H1 (cell line): ENCODE results near the gene TTC27.

Experiments
- CEBPB ChIP-seq: IDR thresholded peaks from 2 replicates; pipeline ENCODE4 v1.6.1; 2012; ENCODE audit warnings: low read depth, low read length
- CTCF ChIP-seq, 3 experiments: IDR thresholded peaks; 1 replicate in 2 of 3; 2 replicates in 1 of 3; pipeline versions ENCODE4 v1.5.1 to v1.6.1; 2011; ENCODE audit warnings: low read length in 3 of 3, mild to moderate bottlenecking in 3 of 3, inconsistent platforms in 2 of 3, low read depth in 1 of 3, moderate library complexity in 1 of 3; ENCODE audit not compliant: insufficient read depth in 1 of 3; ENCODE audit errors: control extremely low read depth in 1 of 3
- MAX ChIP-seq: IDR thresholded peaks from 2 replicates; pipeline ENCODE4 v1.6.1; 2012; ENCODE audit warnings: inconsistent platforms
- POLR2A ChIP-seq, 2 experiments: IDR thresholded peaks; 1 replicate in 1 of 2; 2 replicates in 1 of 2; pipeline ENCODE4 v1.6.1; 2011; ENCODE audit warnings: low read depth in 2 of 2, low read length in 2 of 2, mild to moderate bottlenecking in 2 of 2; ENCODE audit errors: control extremely low read depth in 1 of 2
- USF2 ChIP-seq: IDR thresholded peaks from 2 replicates; pipeline ENCODE4 v1.6.1; 2011; ENCODE audit warnings: low read length, improper control_type of control experiment

GRCh38 chr2:32746669-32747068 lies 118.8 kb downstream of the TTC27 start:
- TF ChIP-seq USF2 (no peak), CTCF (IDR thresholded peaks at IDR 0.05; ENCODE audit: control extremely low read depth in 1 of 3, insufficient read depth in 1 of 3, low read depth in 1 of 3, low read length in 3 of 3) (no peak), MAX (no peak), POLR2A (IDR thresholded peaks at IDR 0.05; ENCODE audit: control extremely low read depth in 1 of 2, low read depth in 2 of 2, low read length in 2 of 2) (no peak), CEBPB (no peak)
